ENCODE measurements around the gene S100PBP. TPM values are rescaled to one million over a fixed set of nuclear protein-coding genes. Genes with fewer than 3 reads are reported as not detected.

S100PBP gene
- total and polyA plus RNA-seq, 9 of the 15 experiments (the other 6 are each of a cell fraction or from before 2014, with no cell fraction given): 22.9 to 60.2 (median 32.9) TPM

- TF ChIP-seq NCOA4 (IDR thresholded peaks at IDR 0.05; ENCODE audit: partially characterized antibody) (no peak), ZFP30 (CRISPR knock-in tag; IDR thresholded peaks at IDR 0.05; ENCODE audit: borderline replicate concordance) (no peak), ZNF134 (CRISPR knock-in tag; conservative IDR thresholded peaks at IDR 0.05) (peak; percentile 44; the same call in 1 of the 2 replicates), ZNF280A (IDR thresholded peaks at IDR 0.05; ENCODE audit: low read depth, partially characterized antibody) (no peak), FOXJ2 (tag; IDR thresholded peaks at IDR 0.05) (no peak), ZNF518B (CRISPR knock-in tag; IDR thresholded peaks at IDR 0.05) (no peak), ZNF696 (CRISPR knock-in tag; conservative IDR thresholded peaks at IDR 0.05) (no peak), SMARCE1 (IDR thresholded peaks at IDR 0.05) (peak; percentile 26; the same call in 1 of the 2 replicates), PHF8 (IDR thresholded peaks at IDR 0.05; ENCODE audit: borderline replicate concordance, low read length) (no peak), ZNF830 (CRISPR knock-in tag; IDR thresholded peaks at IDR 0.05) (no peak), GATAD2A (IDR thresholded peaks at IDR 0.05) (no peak), ZNF764 (CRISPR knock-in tag; IDR thresholded peaks at IDR 0.05; ENCODE audit: low read depth) (no peak), RBM22 (IDR thresholded peaks at IDR 0.05; ENCODE audit: low read depth, low read length, poor library complexity, severe bottlenecking) (peak; percentile 79), ZNF232 (CRISPR knock-in tag; IDR thresholded peaks at IDR 0.05) (peak; percentile 99), KHSRP (IDR thresholded peaks at IDR 0.05) (no peak), MAFG (tag; conservative IDR thresholded peaks at IDR 0.05) (no peak), CXXC5 (CRISPR knock-in tag; IDR thresholded peaks at IDR 0.05) (peak; percentile 94), CCNT2 (IDR thresholded peaks at IDR 0.05; ENCODE audit: borderline replicate concordance, extremely low read depth, insufficient read length, low read depth, low read length) (peak; percentile 64), BMI1 (IDR thresholded peaks at IDR 0.05; ENCODE audit: low read length) (no peak), E2F1 (CRISPR knock-in tag; IDR thresholded peaks at IDR 0.05) (peak; percentile 99), ZNF431 (CRISPR knock-in tag; IDR thresholded peaks at IDR 0.05) (peak; percentile 93), TAF7 (tag; IDR thresholded peaks at IDR 0.05) (no peak), RAD21 (CRISPR knock-in tag; conservative IDR thresholded peaks at IDR 0.05 in 1 of 2, IDR thresholded peaks at IDR 0.05 in 1 of 2) (peak; percentile 48 to 65)
These were observed 68.8 kb downstream of the S100PBP start, which contains the start of gene HPCA (continued) for GRCh38 chr1:32886004-32886827.

Data from K562 (cell line).